ENCODE measurements around the gene GALK2. TPM values are rescaled to one million over a fixed set of nuclear protein-coding genes. Genes with fewer than 3 reads are reported as not detected.

GALK2 gene
- total RNA-seq, 1 experiment from 2014 or later = 13.7 TPM

DNA sequence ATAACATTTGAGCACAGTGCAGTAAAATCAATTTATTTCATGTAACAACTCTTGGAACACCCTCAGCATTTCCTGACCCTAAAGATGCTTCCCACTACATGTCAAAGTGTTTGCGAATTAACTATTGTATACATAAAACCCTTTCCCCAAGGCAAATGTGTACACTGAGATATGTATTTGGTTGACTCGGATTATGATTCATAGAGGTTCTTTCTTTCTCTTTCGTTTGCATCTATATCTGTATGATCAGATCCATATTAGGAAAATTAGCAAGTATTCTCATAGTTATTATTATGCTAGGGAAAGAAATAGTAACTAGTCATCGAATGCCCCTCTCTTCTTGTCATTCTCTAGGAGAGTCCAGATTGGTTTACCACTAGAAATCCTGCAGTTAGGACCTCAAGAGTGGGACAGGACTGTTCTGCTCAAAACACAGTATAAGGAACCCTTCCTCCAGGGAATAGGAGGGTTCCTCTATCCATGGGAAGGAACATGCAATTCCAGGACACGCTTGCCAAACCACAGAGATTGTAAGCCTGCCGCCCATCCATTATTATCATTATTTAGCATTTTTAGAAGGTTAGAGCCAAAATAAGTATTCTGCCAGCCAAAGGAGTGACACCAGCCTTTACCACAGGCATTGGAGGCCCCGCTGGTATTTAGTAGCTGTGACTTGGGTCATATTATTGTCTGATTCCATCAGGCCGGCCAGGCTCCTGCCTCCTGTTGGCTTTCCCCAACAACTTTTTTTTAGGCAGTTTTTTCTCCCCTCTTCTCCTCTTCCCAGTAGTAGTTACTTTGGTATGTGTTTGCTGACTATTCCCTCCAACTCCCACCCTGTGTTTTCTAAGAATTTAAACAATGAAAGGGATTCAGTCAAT, 100.7 kb downstream of the GALK2 start:
- Histone ChIP-seq H3K79me2 (ENCODE audit: insufficient read depth, low read length) (no peaks in the 10 kb centered on the region), H3K4me1 (ENCODE audit: insufficient read depth, low read length) (peaks cover 4% of the 10 kb centered on the region; the same call in 1 of the 2 replicates), H3K27ac (ENCODE audit: insufficient read length, low read depth, low read length) (no peak overlapping the region), H2BK20ac (ENCODE audit: low read depth, low read length, poor library complexity, severe bottlenecking) (no peak overlapping the region), H4K20me1 (ENCODE audit: control insufficient read depth, insufficient read depth, insufficient read length) (no peaks in the 10 kb centered on the region), H4K91ac (ENCODE audit: insufficient read length, low read depth, low read length) (no peak overlapping the region), H2AK5ac (ENCODE audit: insufficient read length, low read length) (no peak overlapping the region), H4K8ac (replicated peaks; ENCODE audit: insufficient read length, low read depth, low read length) (no peak overlapping the region), H2BK12ac (ENCODE audit: insufficient read length, low read depth, low read length) (no peak overlapping the region), H4K5ac (ENCODE audit: insufficient read length, low read depth, low read length) (no peak overlapping the region), H3K18ac (ENCODE audit: insufficient read length, low read depth, low read length) (no peak overlapping the region), H2BK120ac (ENCODE audit: low read depth, low read length, poor library complexity, severe bottlenecking) (no peak overlapping the region), H3T11ph (ENCODE audit: low read length) (no peak overlapping the region), H2BK15ac (ENCODE audit: low read depth, low read length) (no peak overlapping the region), H2BK5ac (ENCODE audit: insufficient read length, low read length) (no peak overlapping the region), H3K27me3 (ENCODE audit: insufficient read depth, low read length) (no peaks in the 10 kb centered on the region), H3K56ac (ENCODE audit: insufficient read length, low read depth, low read length) (no peak overlapping the region), H3K23ac (ENCODE audit: insufficient read length, low read depth, low read length) (no peak overlapping the region), H3K4ac (ENCODE audit: low read depth, low read length) (no peak overlapping the region), H3K23me2 (ENCODE audit: insufficient read length, low read depth, low read length, poor library complexity, severe bottlenecking) (no peaks in the 10 kb centered on the region), H3K9ac (ENCODE audit: extremely low read depth, insufficient read length, low read length) (no peak overlapping the region), H3K4me2 (ENCODE audit: insufficient read depth, insufficient read length, low read length) (no peak overlapping the region), H3K79me1 (ENCODE audit: insufficient read depth, low read depth, low read length, poor library complexity, severe bottlenecking) (no peaks in the 10 kb centered on the region), H2AFZ (ENCODE audit: low read length) (no peak overlapping the region), H3K9me3 (ENCODE audit: control insufficient read depth, low read depth, low read length) (peaks cover 4% of the 10 kb centered on the region), H3K14ac (ENCODE audit: insufficient read depth, low read length) (no peak overlapping the region)
- Mint-ChIP-seq H3K36me3 (ENCODE audit: insufficient read depth in 1 of 3, low read depth in 3 of 3) (peaks cover 5 to 9% (median 9%) of the 10 kb centered on the region in 3 experiments; a peak in 6 of 7 replicates), H3K27ac (peak overlapping the region; percentile 62 to 73 (median 73); a peak in 4 of 7 replicates), H3K4me1 (peaks cover 32 to 33% of the 10 kb centered on the region in 2 experiments), H3K4me3 (no peak overlapping the region; a peak in 1 of 5 replicates), H3K27me3 (ENCODE audit: low read depth) (no peaks in the 10 kb centered on the region), H3K9me3 (peaks cover 4 to 10% of the 10 kb centered on the region in 2 experiments)
- no CpG with 5 or more reads among the region's 8 CpGs for WGBS (ENCODE audit: extremely low coverage, insufficient read length, low lambda C conversion rate)
- TF ChIP-seq, protein P1, sequence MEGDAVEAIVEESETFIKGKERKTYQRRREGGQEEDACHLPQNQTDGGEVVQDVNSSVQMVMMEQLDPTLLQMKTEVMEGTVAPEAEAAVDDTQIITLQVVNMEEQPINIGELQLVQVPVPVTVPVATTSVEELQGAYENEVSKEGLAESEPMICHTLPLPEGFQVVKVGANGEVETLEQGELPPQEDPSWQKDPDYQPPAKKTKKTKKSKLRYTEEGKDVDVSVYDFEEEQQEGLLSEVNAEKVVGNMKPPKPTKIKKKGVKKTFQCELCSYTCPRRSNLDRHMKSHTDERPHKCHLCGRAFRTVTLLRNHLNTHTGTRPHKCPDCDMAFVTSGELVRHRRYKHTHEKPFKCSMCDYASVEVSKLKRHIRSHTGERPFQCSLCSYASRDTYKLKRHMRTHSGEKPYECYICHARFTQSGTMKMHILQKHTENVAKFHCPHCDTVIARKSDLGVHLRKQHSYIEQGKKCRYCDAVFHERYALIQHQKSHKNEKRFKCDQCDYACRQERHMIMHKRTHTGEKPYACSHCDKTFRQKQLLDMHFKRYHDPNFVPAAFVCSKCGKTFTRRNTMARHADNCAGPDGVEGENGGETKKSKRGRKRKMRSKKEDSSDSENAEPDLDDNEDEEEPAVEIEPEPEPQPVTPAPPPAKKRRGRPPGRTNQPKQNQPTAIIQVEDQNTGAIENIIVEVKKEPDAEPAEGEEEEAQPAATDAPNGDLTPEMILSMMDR (conservative IDR thresholded peaks at IDR 0.05) = no peak
- no peak for DNase-seq
